Pancreas (tissue), 10 donors: ENCODE measurements around the gene GLDC. TPM values are rescaled to one million over a fixed set of nuclear protein-coding genes. Genes with fewer than 3 reads are reported as not detected.
"Not testable (repeated sequence)": the region's sequence is repeated elsewhere in the genome, so short reads cannot be mapped to it uniquely, and the experiment has no call there.

Experiments used
- ATAC-seq, 4 donors: fragments of 200-7000 bp; cut with Tn5 transposase; one replicate each; pipeline versions ENCODE4 v1.8.0 to v1.9.1; 2020; ENCODE audit warnings: mild to moderate bottlenecking in 4 of 4, moderate library complexity in 4 of 4
- DNase-seq, 6 donors: peaks; one replicate each; pipeline ENCODE4 v3.0.0-alpha.2; 2020
- FAIRE-seq: peaks from 2 replicates; lab custom pipeline; 2012; peaks lifted over from hg19 to GRCh38; lab: Jason Lieb, UNC
- H3K27ac ChIP-seq, 4 donors: fragments of 200-600 bp; sonication (generic); 1 replicate in 3 of 4; 2 replicates in 1 of 4; pipeline versions ENCODE4 v1.5.0 to v1.8.0; 2020
- H3K27me3 ChIP-seq, 4 donors: fragments of 200-600 bp; one replicate each; pipeline ENCODE4 v1.8.0; 2021
- H3K36me3 ChIP-seq, 3 donors: fragments of 200-600 bp; sonication (generic) in 1 of 3; one replicate each; pipeline versions ENCODE4 v1.5.0 to v1.8.0; 2020 to 2021
- H3K4me1 ChIP-seq, 3 donors: fragments of 200-600 bp; one replicate each; pipeline ENCODE4 v1.8.0; 2021
- H3K4me3 ChIP-seq, 4 donors: fragments of 200-600 bp; sonication (generic) in 2 of 4; one replicate each; pipeline versions ENCODE4 v1.5.0 to v1.8.0; 2020 to 2021
- H3K9me3 ChIP-seq, 4 donors: fragments of 200-600 bp; one replicate each; pipeline ENCODE4 v1.8.0; 2021
- CTCF ChIP-seq, 4 donors: fragments of 200-600 bp; sonication (generic) in 3 of 4; IDR thresholded peaks; one replicate each; pipeline versions ENCODE4 v1.5.0 to v1.8.0; 2021; ENCODE audit warnings: antibody characterized with exemption in 4 of 4
- WGBS, 2 donors: extraction: QIAGEN DNeasy Blood & Tissue Kit; methylation state at CpG; one replicate each; pipeline ENCODE4 v1.1.7; 2013; 5-methylcytosine and 5-hydroxymethylcytosine counted together
- intact Hi-C, 3 donors: fragments of 100-400 bp; cut with DNase I; formaldehyde crosslinking; loops; one replicate each; pipeline versions ENCODE4 v1.11.1 to v1.14.2; 2022
- polyA plus RNA-seq, 2 donors: library from polyadenylated mRNA; stranded (reverse); fragments of 200-250 nt; gene quantifications; one replicate each; pipeline ENCODE4 v1.2.3, GENCODE V29; 2013
- total RNA-seq, 6 donors: library from RNA; stranded (reverse); fragmentation: NEBNext Ultra II Directional in 4 of 6; extraction: Animal tissue kit (Norgen Biotek cat#: 25700) in 4 of 6; gene quantifications; one replicate each; pipeline versions ENCODE4 v1.2.1 to v1.2.4, GENCODE V29; 2021 to 2023
- donor health status: healthy with polysubstance abuse.
- donor health status: DM: no; HTN: no; CAD: no; lungs with moderate emphysema.
- donor health status: DM: no; HTN: no; CAD: no.
- donor health status: control.
- donor health status: control.
- donor health status: Bipolar disorder and iron deficiency.
- donor health status: DM: yes; HTN: yes; CAD: no.
- donor health status: DM: no; HTN: no; CAD: no.
- donor health status: DM: no; HTN: no; CAD: no.
- donor health status: DM: yes; HTN: yes; CAD: no.

GLDC gene
- total and polyA plus RNA-seq, 8 donors: 0.15 to 1.2 (median 0.47) TPM; not detected in 3

- H3K9me3 ChIP-seq: no peaks in the 10 kb centered on the region
- no peaks in the 10 kb centered on the region for H3K4me1 ChIP-seq
- whole genome bisulfite sequencing, 2 donors: 90 to 94% methylated on average over 7 of the region's 7 CpGs
- no peak for FAIRE-seq
- intact Hi-C loops: no loop called here
- H3K27me3 ChIP-seq: no peaks in the 10 kb centered on the region
- H3K27ac ChIP-seq: no peak overlapping the region
- no peak for TF ChIP-seq CTCF (IDR thresholded peaks at IDR 0.05)
- no peak for DNase-seq
- no peaks in the 10 kb centered on the region for H3K36me3 ChIP-seq
- no peak for ATAC-seq
- no peak overlapping the region for H3K4me3 ChIP-seq
These were observed 9.5 kb upstream of the GLDC start for GRCh38 chr9:6655036-6655435.

- WGBS, 2 donors: 34 to 44% methylated on average over 12 of the region's 12 CpGs
- intact Hi-C loops: no loop called here
- no peak for FAIRE-seq
- no peak for TF ChIP-seq CTCF (IDR thresholded peaks at IDR 0.05)
- DNase-seq: no peak
- H3K9me3 ChIP-seq: no peaks in the 10 kb centered on the region
- H3K27ac ChIP-seq: no peak overlapping the region
- H3K4me3 ChIP-seq: peak overlapping the region in 1 of 4 donors; percentile 44
- ATAC-seq: no peak
- no peaks in the 10 kb centered on the region for H3K36me3 ChIP-seq
- peaks cover 0 to 4% (median 0%) of the 10 kb centered on the region in 3 donors for H3K4me1 ChIP-seq
- H3K27me3 ChIP-seq: peaks cover 0 to 18% (median 1%) of the 10 kb centered on the region in 4 donors
These were observed 736 bp upstream of the GLDC start for GRCh38 chr9:6646293-6646636.

- H3K27ac ChIP-seq, H3K36me3 ChIP-seq, H3K4me1 ChIP-seq, intact Hi-C loops, H3K9me3 ChIP-seq, FAIRE-seq: not testable (repeated sequence)
- H3K4me3 ChIP-seq: peak overlapping the region in 2 of 4 donors; percentile 37 to 44
- peaks cover 0 to 18% (median 1%) of the 10 kb centered on the region in 4 donors for H3K27me3 ChIP-seq
- WGBS, 2 donors: 10 to 11% methylated on average over 22 to 24 of the region's 24 CpGs
- ATAC-seq: peak; percentile 10 to 41 (median 16)
- peak in 2 of 6 donors; percentile 61 to 63 for DNase-seq
These were observed 499 bp downstream of the GLDC start for GRCh38 chr9:6645105-6645354.

GRCh38 chr9:6644346-6645104 lies 1.0 kb downstream of the GLDC start:
- Histone ChIP-seq H3K4me3 (peak overlapping the region in 2 of 4 donors; percentile 37 to 44), H3K4me1 (peaks cover 0 to 4% (median 0%) of the 10 kb centered on the region in 3 donors), H3K27me3 (peaks cover 0 to 18% (median 1%) of the 10 kb centered on the region in 4 donors), H3K27ac (no peak overlapping the region), H3K36me3 (no peaks in the 10 kb centered on the region), H3K9me3 (no peaks in the 10 kb centered on the region)
- DNase-seq (no peak), FAIRE-seq (no peak), ATAC-seq (no peak)
- TF ChIP-seq CTCF (IDR thresholded peaks at IDR 0.05): no peak
- 16 to 17% methylated on average over 26 of the region's 26 CpGs for WGBS, 2 donors
- intact Hi-C loops: no loop called here

- FAIRE-seq (no peak), DNase-seq (no peak), ATAC-seq (no peak)
- Histone ChIP-seq H3K27ac (no peak overlapping the region), H3K9me3 (no peaks in the 10 kb centered on the region), H3K4me1 (peaks cover 0 to 4% (median 0%) of the 10 kb centered on the region in 3 donors), H3K36me3 (no peaks in the 10 kb centered on the region), H3K4me3 (no peak overlapping the region), H3K27me3 (peaks cover 0 to 18% (median 1%) of the 10 kb centered on the region in 4 donors)
- TF ChIP-seq CTCF (IDR thresholded peaks at IDR 0.05): no peak
- intact Hi-C loops: no loop called here
- 70 to 78% methylated on average over 2 of the region's 2 CpGs for WGBS, 2 donors
These were observed 3.6 kb downstream of the GLDC start for GRCh38 chr9:6641961-6642360.
